GM23338 (cell line): ENCODE data around the gene CD99L2.

Experiments used
- CTCF ChIP-seq, 2 experiments: fragments of 200-600 bp in 1 of 2; sonication (generic) in 1 of 2; conservative IDR thresholded peaks; 2 replicates each; pipeline versions ENCODE4 v1.5.1 to v1.6.1; 2016 to 2017; ENCODE audit warnings: antibody characterized with exemption in 2 of 2, low read depth in 2 of 2, mild to moderate bottlenecking in 2 of 2, moderate library complexity in 1 of 2
- EZH2 ChIP-seq: fragments of 200-600 bp; sonication (generic); IDR thresholded peaks from one replicate; pipeline ENCODE4 v1.8.0; 2017; ENCODE audit warnings: antibody characterized with exemption, mild to moderate bottlenecking, low read depth; ENCODE audit not compliant: unreplicated experiment
- EZH2phosphoT487 ChIP-seq: fragments of 200-600 bp; sonication (generic); IDR thresholded peaks from one replicate; pipeline ENCODE4 v1.8.1; 2018; ENCODE audit warnings: antibody characterized with exemption; ENCODE audit not compliant: unreplicated experiment
- NANOG ChIP-seq: IDR thresholded peaks from 2 replicates; pipeline ENCODE4 v1.6.1; 2016; ENCODE audit warnings: antibody characterized with exemption, borderline replicate concordance
- REST ChIP-seq: IDR thresholded peaks from one replicate; pipeline ENCODE4 v1.6.1; 2018; ENCODE audit warnings: antibody characterized with exemption; ENCODE audit not compliant: unreplicated experiment
- TF ChIP-seq, protein P1 (sequence below): IDR thresholded peaks from 2 replicates; pipeline ENCODE4 v1.6.1; 2016; ENCODE audit warnings: antibody characterized with exemption

- TF ChIP-seq EZH2phosphoT487: no peak
- no peak for TF ChIP-seq CTCF (conservative IDR thresholded peaks at IDR 0.05; ENCODE audit: low read depth in 2 of 2)
- no peak for TF ChIP-seq REST
- TF ChIP-seq, protein P1, sequence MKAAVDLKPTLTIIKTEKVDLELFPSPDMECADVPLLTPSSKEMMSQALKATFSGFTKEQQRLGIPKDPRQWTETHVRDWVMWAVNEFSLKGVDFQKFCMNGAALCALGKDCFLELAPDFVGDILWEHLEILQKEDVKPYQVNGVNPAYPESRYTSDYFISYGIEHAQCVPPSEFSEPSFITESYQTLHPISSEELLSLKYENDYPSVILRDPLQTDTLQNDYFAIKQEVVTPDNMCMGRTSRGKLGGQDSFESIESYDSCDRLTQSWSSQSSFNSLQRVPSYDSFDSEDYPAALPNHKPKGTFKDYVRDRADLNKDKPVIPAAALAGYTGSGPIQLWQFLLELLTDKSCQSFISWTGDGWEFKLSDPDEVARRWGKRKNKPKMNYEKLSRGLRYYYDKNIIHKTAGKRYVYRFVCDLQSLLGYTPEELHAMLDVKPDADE: no peak
- TF ChIP-seq EZH2: no peak
- no peak for TF ChIP-seq NANOG
Measured at GRCh38 chrX:150926304-150926703, 27.8 kb upstream of the CD99L2 start.
